Endothelial cell of umbilical vein (primary cell): ENCODE measurements around the gene RAB40C. TPM values are rescaled to one million over a fixed set of nuclear protein-coding genes. Genes with fewer than 3 reads are reported as not detected.
A peak's percentile ranks its signal among the peaks of the same experiment; 100 is the strongest.

Source experiments
- BruUV-seq: library from RNA; stranded (reverse); fragments of 400-500 nt; replicated peaks from 2 replicates; lab custom pipeline; 2021; lab: Mats Ljungman, UMichigan
- CTCF ChIA-PET: fragments of 300-600, 350-600 bp; sonication (Branson Sonifier 250); formaldehyde crosslinking; loops from one replicate; lab custom pipeline; 2021; ENCODE audit warnings: antibody characterized with exemption, inconsistent platforms; lab: Charles Lee
- POLR2A ChIA-PET: fragments of 300-600, 350-600 bp; sonication (Branson Sonifier 250); formaldehyde crosslinking; loops from one replicate; lab custom pipeline; 2021; ENCODE audit warnings: antibody characterized with exemption, inconsistent platforms; lab: Charles Lee
- DNase-seq: peaks from one replicate; pipeline ENCODE4 v3.0.0-alpha.2; 2011; ENCODE audit warnings: low read depth, low spot score
- FAIRE-seq: peaks from 2 replicates; lab custom pipeline; 2011; peaks lifted over from hg19 to GRCh38; lab: Jason Lieb, UNC
- H2AFZ ChIP-seq: 2 replicates; pipeline ENCODE4 v1.6.0; 2012; ENCODE audit warnings: low read depth, low read length, control low read depth, inconsistent platforms
- H3K27ac ChIP-seq: 2 replicates; pipeline ENCODE4 v1.5.1; 2011; ENCODE audit warnings: low read depth, mild to moderate bottlenecking, control low read depth, low read length, moderate library complexity; ENCODE audit not compliant: insufficient read depth
- H3K27me3 ChIP-seq, 2 experiments: 2 replicates each; pipeline versions ENCODE4 v1.6.0 to v1.6.1; 2011; ENCODE audit warnings: low read length in 2 of 2, mixed read lengths in 1 of 2; ENCODE audit not compliant: control insufficient read depth in 2 of 2, insufficient read depth in 2 of 2
- H3K36me3 ChIP-seq, 2 experiments: 2 replicates in 1 of 2; 3 replicates in 1 of 2; pipeline ENCODE4 v1.5.1; 2011; ENCODE audit warnings: low read length in 2 of 2, mild to moderate bottlenecking in 1 of 2, moderate library complexity in 1 of 2; ENCODE audit not compliant: control insufficient read depth in 2 of 2, insufficient read depth in 2 of 2; ENCODE audit errors: extremely low read depth in 1 of 2
- H3K4me1 ChIP-seq: 3 replicates; pipeline ENCODE4 v1.5.1; 2011; ENCODE audit warnings: mild to moderate bottlenecking, low read length; ENCODE audit not compliant: control insufficient read depth, insufficient read depth; ENCODE audit errors: extremely low read depth
- H3K4me2 ChIP-seq: 2 replicates; pipeline ENCODE4 v1.6.1; 2011; ENCODE audit warnings: low read length, control low read depth, mixed read lengths; ENCODE audit not compliant: insufficient read depth
- H3K4me3 ChIP-seq, 3 experiments: fragments of 200-600 bp in 1 of 3; sonication (generic), shearing (Covaris generic) in 1 of 3; replicated peaks in 1 of 3; 2 replicates each; pipeline ENCODE4 v1.5.1; 2011 to 2016; ENCODE audit warnings: control low read depth in 3 of 3, low read length in 3 of 3, mild to moderate bottlenecking in 2 of 3, inconsistent platforms in 1 of 3, low read depth in 1 of 3, moderate library complexity in 1 of 3; ENCODE audit not compliant: insufficient read depth in 1 of 3
- H3K79me2 ChIP-seq: 2 replicates; pipeline ENCODE4 v1.6.0; 2012; ENCODE audit warnings: low read length, inconsistent platforms; ENCODE audit not compliant: control insufficient read depth, insufficient read depth
- H3K9ac ChIP-seq: replicated peaks from 2 replicates; pipeline ENCODE3; 2011; ENCODE audit warnings: low read length, control low read depth; ENCODE audit not compliant: insufficient read depth; ENCODE audit errors: extremely low read depth
- H3K9me1 ChIP-seq: replicated peaks from 3 replicates; pipeline ENCODE4 v1.6.0; 2011; ENCODE audit warnings: mild to moderate bottlenecking, low read length; ENCODE audit not compliant: control insufficient read depth, insufficient read depth; ENCODE audit errors: extremely low read depth
- H3K9me3 ChIP-seq: replicated peaks from 2 replicates; pipeline ENCODE4 v1.5.1; 2012; ENCODE audit warnings: low read length, inconsistent platforms; ENCODE audit not compliant: control insufficient read depth, insufficient read depth
- H4K20me1 ChIP-seq: replicated peaks from 2 replicates; pipeline ENCODE3; 2011; ENCODE audit warnings: mild to moderate bottlenecking, low read length; ENCODE audit not compliant: control insufficient read depth, insufficient read depth; ENCODE audit errors: extremely low read depth
- EZH2 ChIP-seq: IDR thresholded peaks from 2 replicates; pipeline ENCODE4 v1.6.1; 2012; ENCODE audit warnings: borderline replicate concordance, low read depth, mild to moderate bottlenecking, moderate library complexity, low read length, inconsistent platforms; ENCODE audit not compliant: severe bottlenecking
- FOS ChIP-seq: IDR thresholded peaks from 2 replicates; pipeline ENCODE4 v1.6.1; 2011; ENCODE audit warnings: mild to moderate bottlenecking, low read length, moderate library complexity, borderline replicate concordance; ENCODE audit not compliant: insufficient read depth
- JUN ChIP-seq: IDR thresholded peaks from 2 replicates; pipeline ENCODE4 v1.6.1; 2011; ENCODE audit warnings: borderline replicate concordance, low read depth; ENCODE audit not compliant: insufficient read length, insufficient read depth
- MAX ChIP-seq: IDR thresholded peaks from 2 replicates; pipeline ENCODE4 v1.6.1; 2011; ENCODE audit not compliant: insufficient read depth, insufficient read length
- MYC ChIP-seq: IDR thresholded peaks from one replicate; pipeline ENCODE4 v1.6.1; 2011; ENCODE audit warnings: mild to moderate bottlenecking, low read depth, low read length
- POLR2A ChIP-seq: IDR thresholded peaks from 2 replicates; pipeline ENCODE4 v1.6.1; 2012; ENCODE audit warnings: low read depth, mild to moderate bottlenecking, control low read depth, low read length
- POLR2AphosphoS5 ChIP-seq: IDR thresholded peaks from 2 replicates; pipeline ENCODE4 v1.6.1; 2012; ENCODE audit warnings: low read depth, mild to moderate bottlenecking, control low read depth, low read length, moderate library complexity; ENCODE audit not compliant: insufficient read depth
- dilution Hi-C: fragments of 300-500 bp; cut with MboI; formaldehyde crosslinking; loops from one replicate; pipeline ENCODE4 v1.15.0; 2019; ENCODE audit warnings: low sequenced_read_pairs; ENCODE audit not compliant: extremely low pct_ligation_motif_present
- intact Hi-C: fragments of 100-400 bp; cut with micrococcal nuclease; formaldehyde crosslinking; loops from one replicate; pipeline ENCODE4 v1.10.0; 2022
- polyA plus RNA-seq, 4 experiments: library from polyadenylated mRNA; depleted of rRNA in 3 of 4; stranded (reverse) in 3 of 4; unstranded in 1 of 4; fragments of >200 nt; gene quantifications; 2 replicates each; pipeline versions ENCODE4 v1.2.1 to v1.2.3, GENCODE V29; 2011 to 2012; ENCODE audit warnings: missing spikeins in 1 of 4
- total RNA-seq: library from RNA; stranded (reverse); gene quantifications from 2 replicates; pipeline ENCODE4 v1.2.3, GENCODE V29; 2021

Gene RAB40C
- total and polyA plus RNA-seq, 2 donors (not counting 3 experiments of a cell fraction or from before 2014, with no cell fraction given) = 12.4 to 18.8 TPM

- CTCF ChIA-PET = no interaction called here
These were observed 29.0 kb upstream of the RAB40C start for GRCh38 chr16:560701-561412.

GRCh38 chr16:561413-561794, 28.5 kb upstream of the RAB40C start:
- no peak overlapping the region for H3K4me3 ChIP-seq
- no peak overlapping the region for H3K4me2 ChIP-seq
- no peaks in the 10 kb centered on the region for H3K9me3 ChIP-seq
- H2AFZ ChIP-seq = no peak overlapping the region
- no peak for DNase-seq
- dilution Hi-C loops (no loop called here), intact Hi-C loops (no loop called here)
- BruUV-seq = no TSS peak
- peaks cover 14 to 19% of the 10 kb centered on the region in 2 experiments for H3K27me3 ChIP-seq
- TF ChIP-seq POLR2A (no peak), MYC (no peak), FOS (no peak), MAX (no peak), JUN (no peak), POLR2AphosphoS5 (no peak)
- ChIA-PET POLR2A (no interaction called here), CTCF (no interaction called here)
- no peak for FAIRE-seq
- H3K36me3 ChIP-seq = no peaks in the 10 kb centered on the region
- no peak overlapping the region for H3K27ac ChIP-seq
- no peaks in the 10 kb centered on the region for H3K9me1 ChIP-seq
- H4K20me1 ChIP-seq = no peaks in the 10 kb centered on the region
- peaks cover 4% of the 10 kb centered on the region for H3K4me1 ChIP-seq
- H3K79me2 ChIP-seq = no peaks in the 10 kb centered on the region
- H3K9ac ChIP-seq = no peak overlapping the region

More at GRCh38 chr16:560701-561412, 29.0 kb upstream of the RAB40C start:
- DNase-seq (no peak), FAIRE-seq (no peak)
- no peak overlapping the region for H3K4me2 ChIP-seq
- no peaks in the 10 kb centered on the region for H3K79me2 ChIP-seq
- no peaks in the 10 kb centered on the region for H3K9me1 ChIP-seq
- no peak overlapping the region for H3K4me3 ChIP-seq
- intact Hi-C loops (no loop called here), dilution Hi-C loops (no loop called here)
- peaks cover 14 to 19% of the 10 kb centered on the region in 2 experiments for H3K27me3 ChIP-seq
- no peaks in the 10 kb centered on the region for H3K4me1 ChIP-seq
- H4K20me1 ChIP-seq = no peaks in the 10 kb centered on the region
- no peaks in the 10 kb centered on the region for H3K9me3 ChIP-seq
- TF ChIP-seq POLR2AphosphoS5 = no peak
- peak; percentile 89 for TF ChIP-seq EZH2
- H3K36me3 ChIP-seq = no peaks in the 10 kb centered on the region
- no peak overlapping the region for H2AFZ ChIP-seq
- BruUV-seq = no TSS peak
- no peak overlapping the region for H3K27ac ChIP-seq
- H3K9ac ChIP-seq = no peak overlapping the region
- POLR2A ChIA-PET = no interaction called here
